ENCODE results near the gene OSBPL10.

OSBPL10 gene

DNA sequence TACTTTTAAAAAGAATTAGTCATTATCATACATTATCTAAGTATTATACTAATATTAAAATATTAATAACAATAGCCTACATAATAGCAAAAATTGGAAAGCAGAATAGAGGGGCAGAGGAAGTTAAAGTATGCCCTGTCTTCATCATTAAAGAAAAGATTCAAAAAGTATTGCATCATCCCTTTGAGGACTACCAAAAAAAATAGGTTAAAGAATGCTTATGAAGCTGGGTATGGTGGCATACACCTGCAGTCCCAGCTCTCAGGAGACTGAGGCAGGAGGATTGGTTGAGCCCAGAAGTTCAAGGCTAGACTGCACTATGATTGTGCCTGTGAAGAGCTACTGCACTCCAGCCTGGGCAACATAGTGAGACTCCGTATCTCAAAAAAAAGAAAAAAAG lies 240.7 kb downstream of the OSBPL10 start:
- no peak for DNase-seq (ENCODE audit: low spot score)

DNA sequence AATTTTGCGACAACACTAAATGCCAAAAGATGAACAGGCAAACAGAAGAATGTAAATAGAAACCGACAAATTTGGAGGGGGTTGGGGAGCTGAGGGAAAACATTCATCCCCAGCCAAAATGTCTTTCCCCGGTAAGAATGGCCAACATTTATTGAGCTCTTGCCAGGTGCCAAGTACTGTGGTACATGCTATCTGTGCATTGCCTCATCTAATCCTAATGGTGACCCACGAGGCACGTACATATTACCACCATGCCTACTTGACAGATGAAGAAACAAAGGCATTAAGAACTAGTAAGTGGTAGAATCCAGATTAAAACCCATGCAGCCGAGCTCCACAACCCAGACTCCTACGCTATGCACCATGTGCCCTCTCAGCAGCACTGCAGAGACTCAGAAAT lies 242.7 kb downstream of the OSBPL10 start:
- DNase-seq (ENCODE audit: low spot score), result no peak

DNA sequence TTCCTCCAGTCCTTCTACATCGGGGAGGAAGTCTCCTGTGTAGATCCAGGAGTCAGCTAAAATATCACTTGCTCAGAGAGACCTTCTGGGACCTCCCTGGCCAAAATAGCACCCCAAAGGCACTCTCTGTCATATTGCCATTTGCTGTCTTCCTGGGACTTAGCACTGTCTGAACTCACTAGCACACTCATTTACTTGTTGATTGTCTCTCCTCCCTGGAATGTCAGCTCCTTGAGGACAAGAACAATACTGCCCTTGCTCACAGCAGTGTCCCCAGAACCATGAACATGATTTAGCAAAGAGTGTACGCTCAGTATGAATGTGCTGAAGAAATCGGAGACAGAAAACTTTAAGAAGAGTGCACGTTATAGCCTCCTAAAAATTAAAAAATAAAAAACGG lies 245.4 kb downstream of the OSBPL10 start:
- DNase-seq (ENCODE audit: low spot score), result no peak

DNA sequence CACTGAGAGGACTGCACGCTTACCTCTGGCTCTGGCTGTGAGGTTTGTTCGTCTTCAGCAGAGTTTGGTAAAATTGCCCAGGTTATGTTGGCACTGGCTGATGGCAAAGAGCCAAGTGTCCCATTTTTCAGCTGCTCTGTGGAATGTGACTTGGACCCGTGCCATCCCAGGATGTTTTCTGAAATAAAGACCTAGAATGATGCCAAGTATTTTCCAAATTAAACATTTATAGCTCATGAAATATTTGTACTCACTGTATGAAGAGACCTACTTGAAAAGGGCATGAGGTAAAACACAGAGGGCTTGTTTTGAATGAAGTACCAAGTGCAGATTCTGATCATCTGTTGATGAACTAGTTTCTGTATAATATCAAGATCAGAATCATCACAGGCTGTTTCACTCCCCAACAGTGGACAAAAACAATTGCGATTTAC lies 247.8 kb downstream of the OSBPL10 start:
- DNase-seq (ENCODE audit: low spot score), result no peak

DNA sequence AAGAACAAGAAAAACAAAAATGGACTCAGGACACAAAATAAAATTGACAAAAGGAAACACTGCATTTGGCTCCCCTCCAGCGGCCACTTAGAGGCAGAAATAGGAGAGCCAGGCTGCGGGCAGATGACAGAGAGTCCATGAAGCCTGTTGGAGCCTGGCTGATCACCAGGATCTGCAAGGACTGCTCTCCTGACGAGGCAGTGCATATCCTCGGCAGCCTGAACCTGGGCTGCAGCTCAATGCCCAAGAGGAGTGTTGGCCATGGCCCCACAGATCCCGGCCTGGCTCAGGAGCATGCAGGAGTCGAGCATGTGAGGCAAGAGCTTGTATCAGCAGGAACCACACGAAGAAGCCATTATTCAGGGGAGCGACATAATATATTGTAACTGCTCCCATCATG lies 248.5 kb downstream of the OSBPL10 start:
- no peak for DNase-seq (ENCODE audit: low spot score)

DNA sequence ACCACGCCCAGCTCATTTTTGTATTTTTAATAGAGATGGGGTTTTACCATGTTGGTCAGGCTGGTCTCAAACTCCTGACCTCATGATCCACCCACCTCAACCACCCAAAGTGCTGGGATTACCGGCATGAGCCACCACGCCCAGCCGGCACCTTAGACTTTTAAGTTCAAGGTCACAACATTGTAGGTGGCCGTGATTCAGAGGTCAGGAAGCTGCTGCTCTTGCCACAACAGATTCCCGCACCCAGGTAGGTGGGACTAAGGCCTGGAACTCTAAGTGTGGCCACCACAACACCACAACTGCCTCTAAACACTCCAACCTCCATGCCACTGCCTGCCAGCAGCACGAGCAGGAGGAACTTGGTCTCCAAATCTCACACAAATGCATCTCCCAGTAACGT lies 251.5 kb downstream of the OSBPL10 start:
- no peak for DNase-seq (ENCODE audit: low spot score)

DNA sequence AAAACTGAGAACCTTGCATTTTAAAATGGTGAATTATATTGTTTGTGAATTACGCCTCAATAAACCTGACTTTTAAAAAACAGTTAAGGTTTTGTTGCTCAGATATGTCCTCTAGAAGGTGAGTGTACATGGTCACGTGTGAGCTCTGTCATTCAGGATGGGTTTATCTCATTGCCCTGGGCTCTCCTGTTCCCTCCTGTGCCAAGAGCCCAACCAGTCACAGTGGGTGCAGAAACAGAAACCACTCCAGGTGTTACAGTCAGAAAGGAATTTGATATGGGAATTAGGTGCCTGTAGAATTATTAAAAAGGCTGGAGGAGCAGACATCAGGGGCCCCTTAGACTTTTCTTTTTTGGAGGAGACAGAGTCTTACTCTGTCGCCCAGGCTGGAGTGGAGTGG lies 252.0 kb downstream of the OSBPL10 start:
- no peak for DNase-seq (ENCODE audit: low spot score)

DNA sequence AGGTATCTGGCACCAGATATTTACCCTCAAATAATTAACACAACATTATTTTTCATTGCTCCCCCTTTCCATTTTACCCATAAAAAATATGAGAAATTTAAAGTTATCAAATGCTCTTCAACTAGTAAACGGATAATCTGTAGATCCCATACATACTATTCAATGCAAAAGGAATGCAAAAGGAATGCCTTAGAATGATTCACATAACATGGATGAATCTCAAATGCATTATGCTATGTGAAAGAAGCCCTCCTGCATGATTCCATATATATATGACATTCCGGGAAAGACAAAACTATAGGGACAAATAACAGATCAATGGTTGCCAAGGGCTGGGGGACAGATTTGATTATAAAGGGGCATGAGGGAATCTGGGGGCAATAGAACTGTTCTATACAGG lies 252.7 kb downstream of the OSBPL10 start:
- DNase-seq (ENCODE audit: low spot score), result no peak

DNA sequence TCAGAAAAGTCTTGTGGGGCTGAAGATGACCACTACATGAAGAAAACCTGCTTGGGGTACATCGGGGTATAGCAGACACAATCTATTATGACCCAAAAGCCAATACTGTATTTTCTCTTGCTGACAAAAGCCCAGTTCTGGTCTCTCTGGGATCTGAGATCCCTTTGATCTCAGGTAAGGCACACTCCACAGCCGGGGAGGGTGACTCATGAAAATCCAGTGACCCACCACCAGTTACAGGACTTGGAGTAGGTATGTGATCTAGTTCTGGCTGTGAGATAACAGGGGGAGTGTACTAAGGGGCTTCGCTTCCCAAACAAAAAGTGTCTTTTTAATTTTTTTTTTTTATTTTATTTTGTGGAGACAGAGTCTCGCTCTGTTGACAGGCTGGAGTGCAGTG lies 255.1 kb downstream of the OSBPL10 start:
- DNase-seq (ENCODE audit: low spot score), result no peak

DNA sequence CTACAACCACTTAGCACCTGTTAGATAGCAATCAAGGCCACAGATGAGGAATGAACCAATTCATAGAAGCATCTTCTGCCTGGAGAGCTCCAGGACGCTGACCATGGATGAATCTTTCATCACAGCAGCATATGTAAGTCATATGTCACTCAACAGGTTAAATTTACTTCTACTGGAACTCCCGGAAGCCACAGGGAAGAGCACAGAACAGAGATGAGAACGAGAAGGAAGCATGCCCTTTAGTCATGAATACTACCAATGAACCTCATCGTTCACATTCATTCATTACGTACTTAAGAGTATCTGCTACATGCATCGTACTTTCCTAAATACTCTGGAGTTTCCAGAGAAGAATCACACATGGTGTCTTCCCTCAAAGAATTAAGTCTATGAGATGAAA lies 255.5 kb downstream of the OSBPL10 start:
- DNase-seq (ENCODE audit: low spot score), result no peak

DNA sequence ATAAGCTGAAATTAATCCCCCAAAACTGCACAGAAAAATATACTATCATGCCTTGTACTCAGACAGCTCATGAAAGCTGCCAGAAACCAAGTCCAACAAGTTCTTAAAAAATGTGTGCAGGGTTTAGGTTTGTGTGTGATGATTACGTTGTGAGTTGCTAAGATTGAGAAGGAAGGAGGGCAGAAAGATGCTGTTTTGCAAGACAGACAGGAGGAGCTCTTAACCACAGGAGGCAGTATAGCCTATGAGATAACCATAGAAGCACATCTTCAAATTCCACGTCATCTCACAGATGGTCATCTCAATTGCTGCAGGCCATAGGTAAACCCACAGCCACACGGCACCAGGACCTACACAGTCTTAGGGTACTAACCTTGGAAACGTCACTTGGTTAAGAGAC lies 256.4 kb downstream of the OSBPL10 start:
- DNase-seq (ENCODE audit: low spot score), result no peak

DNA sequence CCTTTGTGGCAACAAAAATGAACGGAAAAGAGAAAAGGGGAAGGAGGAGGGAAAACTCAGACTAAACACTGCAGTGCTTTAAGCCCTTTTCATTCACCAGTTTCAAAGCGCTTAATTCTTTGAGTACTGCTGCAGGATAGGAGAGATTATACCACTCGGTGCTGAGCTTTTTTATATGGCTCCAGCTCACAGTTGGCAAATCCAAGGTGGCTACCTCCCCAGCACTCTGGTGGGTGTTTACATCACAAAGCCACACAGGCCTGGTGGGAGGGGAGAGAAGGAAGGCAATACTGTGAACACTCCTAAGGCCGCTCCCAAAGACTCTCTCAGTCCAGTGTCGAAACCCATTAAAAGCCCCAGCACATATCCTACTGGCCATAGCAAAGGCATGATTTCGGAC lies 256.9 kb downstream of the OSBPL10 start:
- no peak for DNase-seq (ENCODE audit: low spot score)

DNA sequence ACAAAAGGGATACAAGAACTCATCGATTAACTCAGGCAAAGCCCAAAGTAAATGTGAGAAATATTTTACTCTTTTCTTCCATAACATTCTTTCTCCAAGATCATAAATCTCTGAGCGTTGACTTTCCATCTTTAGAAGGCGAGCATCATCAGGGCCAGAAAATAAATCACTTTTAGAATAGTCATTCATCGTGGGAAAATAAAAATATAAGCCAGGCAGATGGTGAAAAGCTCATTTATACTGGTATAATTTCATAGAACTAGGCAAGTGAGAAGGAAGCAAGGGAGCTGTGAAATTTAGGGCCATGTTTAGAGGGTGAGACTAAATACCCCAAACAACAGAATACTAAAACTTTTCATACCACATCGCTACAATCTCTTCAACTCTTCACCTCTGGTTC lies 257.4 kb downstream of the OSBPL10 start:
- DNase-seq (ENCODE audit: low spot score), result no peak

DNA sequence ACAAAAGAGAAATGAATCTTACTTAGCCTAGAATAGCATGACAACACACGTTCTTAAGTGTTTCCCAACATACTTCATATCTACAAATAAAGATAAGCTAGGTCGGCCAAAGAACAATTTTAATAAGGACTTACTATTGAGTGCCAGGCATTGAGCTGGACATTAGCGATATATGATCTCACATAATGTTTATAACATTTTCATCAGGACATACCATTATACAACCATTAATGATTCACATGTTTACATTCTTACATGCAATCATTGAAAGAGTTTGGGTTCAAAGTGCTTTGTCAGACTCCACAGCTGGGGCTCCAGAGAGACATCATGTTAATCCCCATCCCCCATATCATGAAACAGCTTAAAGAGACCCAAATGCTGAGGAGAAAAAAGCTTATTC lies 259.4 kb downstream of the OSBPL10 start:
- no peak for DNase-seq (ENCODE audit: low spot score)

DNA sequence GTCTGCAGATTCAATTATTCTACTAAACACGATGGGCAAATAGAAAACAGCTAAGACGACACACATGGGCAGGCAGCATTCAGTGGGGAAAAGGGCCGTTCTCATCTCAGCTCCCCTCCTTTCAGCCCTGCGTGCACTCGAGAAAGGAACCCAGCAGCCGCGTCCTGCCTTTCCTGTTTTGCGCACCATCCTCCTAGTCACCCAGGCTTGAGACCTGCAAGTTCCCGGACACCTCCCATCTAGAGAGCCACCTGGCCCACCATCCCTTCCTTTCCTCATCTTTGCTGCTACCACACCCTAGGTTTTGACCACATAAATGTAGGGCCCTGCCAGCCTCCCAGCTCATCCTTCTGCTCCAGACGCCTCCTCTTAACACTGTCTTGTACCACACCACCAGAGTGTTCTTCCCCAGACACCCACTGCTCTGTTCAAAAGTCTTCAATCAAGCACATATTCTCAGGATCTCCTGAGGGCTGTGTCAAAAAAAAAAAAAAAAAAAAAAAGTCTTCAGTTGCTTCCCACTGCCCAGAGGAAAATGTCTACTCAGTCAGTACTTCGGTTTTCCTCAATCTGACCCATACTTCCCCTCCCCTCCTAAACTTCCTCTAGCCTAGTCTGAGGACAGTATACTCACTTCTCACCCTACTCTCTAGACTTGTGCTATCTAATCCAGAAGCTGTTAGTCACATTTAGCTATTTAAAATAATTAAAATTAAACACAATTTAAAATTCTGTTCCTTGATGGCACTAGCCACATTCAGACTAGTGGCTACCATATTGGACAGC lies 266.4 kb downstream of the OSBPL10 start:
- no peak for DNase-seq (ENCODE audit: low spot score)

DNA sequence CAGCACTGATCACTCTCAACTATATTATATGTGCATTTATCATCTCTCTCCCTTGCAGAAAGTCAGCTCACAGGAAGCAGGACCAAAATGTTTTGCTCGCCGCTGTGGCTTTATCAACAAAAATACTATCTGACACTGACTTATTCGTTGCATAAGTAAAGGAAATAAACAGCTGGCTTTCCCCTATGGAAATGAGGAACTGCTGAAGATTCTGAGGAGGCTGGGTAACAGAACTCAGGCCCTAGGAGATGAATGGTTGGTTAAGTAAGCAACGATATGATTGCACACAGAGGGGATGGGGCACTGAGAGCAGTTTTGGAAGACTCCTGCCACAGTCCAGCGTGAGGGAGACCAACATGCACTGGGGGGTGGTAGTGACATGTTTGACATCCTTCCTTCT lies 267.2 kb downstream of the OSBPL10 start:
- no peak for DNase-seq (ENCODE audit: low spot score)

DNA sequence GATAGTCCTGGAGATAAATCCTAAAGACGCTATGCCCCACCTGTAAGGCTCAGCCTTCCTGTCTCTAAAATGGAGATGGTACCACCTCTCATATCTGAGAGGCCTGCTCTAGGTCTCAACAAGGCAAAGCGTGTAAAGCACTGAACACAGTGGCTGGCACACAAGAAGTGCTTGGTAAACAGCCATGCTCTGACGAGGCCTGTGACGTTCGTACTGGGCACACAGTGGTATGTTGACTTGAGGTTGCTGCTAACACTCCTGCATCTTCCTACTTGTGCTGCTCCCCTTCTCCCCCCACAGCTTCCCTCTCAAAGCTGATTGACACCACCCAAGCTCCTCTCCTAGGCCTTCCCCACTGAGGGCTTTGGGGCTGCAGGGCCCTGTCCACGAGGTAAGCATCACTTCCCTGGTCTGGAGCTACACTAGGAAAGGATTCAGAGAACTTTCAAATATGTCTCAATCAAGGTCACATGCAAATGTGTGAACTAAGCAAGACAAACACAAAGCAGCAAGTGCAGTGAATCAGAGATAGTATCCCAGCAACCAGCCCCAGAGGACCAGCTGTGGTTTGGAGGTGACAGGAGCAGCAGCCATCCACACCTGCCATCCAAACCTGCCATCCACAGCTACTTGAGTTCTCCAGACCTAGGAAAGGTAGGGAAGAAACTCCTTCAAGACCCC lies 270.8 kb downstream of the OSBPL10 start:
- DNase-seq (ENCODE audit: low spot score), result no peak

DNA sequence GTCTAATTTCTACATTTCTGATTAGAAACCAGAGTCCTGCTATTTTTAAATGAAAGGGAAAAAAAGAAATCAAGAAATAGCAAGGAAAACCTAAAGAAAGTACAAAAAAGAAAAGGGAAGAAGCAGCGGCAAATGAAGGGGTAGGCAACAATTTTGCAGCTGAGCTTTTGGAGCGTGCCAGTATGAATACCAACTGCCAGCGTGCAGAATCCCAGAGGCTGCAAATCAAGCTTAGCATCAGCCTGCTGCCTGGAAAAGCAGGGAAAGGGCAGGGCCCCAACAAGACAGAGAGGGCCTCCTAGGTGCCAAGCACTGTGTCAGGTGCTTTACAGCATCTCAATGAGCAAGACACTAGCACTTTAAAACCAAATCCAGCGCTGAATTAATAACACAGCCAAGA lies 271.5 kb downstream of the OSBPL10 start:
- DNase-seq (ENCODE audit: low spot score), result no peak

DNA sequence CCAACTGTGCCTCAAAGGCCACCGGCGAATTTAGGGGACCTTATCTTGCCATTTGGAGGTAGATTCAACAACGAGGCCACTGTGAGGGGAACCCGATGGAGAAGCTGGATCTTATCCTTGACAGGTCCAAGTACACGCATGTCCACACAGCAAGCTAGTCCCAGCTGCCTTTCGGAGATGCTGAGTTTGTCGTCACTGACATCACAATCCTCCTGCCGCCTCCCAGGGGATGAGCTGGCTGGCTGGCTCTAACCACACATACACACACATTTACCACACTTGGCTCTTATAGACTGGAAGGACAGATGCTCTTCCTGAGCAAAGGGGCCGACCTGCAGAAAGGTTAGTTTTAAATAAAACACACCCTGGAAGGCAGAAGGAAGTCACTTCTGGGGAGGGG lies 272.1 kb downstream of the OSBPL10 start:
- DNase-seq (ENCODE audit: low spot score), result no peak

DNA sequence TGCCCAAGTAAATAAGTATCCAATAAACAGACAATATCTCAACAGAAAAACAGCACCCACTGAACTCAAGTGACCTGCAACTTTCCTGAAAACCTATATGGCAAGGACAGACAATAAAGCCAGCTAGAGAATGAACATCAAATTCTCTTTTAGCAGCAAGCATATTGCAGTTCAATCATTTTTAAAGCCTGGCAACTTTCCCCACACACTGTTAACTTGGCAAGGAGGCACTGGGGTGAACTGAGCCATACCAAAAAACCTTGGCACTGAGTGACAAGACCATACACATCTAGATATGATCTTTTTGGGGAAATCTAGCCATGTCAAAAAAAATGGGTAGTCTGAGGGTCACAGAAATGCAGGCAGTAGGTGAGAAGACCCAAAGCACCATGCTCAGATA lies 273.8 kb downstream of the OSBPL10 start:
- DNase-seq (ENCODE audit: low spot score), result no peak

DNA sequence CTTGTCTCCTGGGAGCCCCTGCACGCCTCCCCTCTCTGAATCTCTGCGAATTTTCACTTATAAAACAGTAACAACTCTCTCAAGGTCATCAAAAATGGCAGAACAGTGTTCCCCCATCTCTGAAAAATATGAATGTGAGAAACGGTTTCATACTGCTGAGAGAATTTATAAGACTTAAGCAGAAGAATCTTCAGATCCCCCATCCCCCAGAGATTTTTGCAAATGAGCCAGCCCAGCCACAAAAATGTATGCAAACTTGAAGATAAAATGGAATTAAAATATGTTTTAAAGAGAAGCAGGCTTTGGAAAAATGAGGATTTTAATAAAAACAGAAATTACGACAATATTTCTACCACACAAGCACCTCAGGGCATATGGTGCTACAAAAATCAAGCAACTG lies 275.3 kb downstream of the OSBPL10 start:
- DNase-seq (ENCODE audit: low spot score), result no peak

DNA sequence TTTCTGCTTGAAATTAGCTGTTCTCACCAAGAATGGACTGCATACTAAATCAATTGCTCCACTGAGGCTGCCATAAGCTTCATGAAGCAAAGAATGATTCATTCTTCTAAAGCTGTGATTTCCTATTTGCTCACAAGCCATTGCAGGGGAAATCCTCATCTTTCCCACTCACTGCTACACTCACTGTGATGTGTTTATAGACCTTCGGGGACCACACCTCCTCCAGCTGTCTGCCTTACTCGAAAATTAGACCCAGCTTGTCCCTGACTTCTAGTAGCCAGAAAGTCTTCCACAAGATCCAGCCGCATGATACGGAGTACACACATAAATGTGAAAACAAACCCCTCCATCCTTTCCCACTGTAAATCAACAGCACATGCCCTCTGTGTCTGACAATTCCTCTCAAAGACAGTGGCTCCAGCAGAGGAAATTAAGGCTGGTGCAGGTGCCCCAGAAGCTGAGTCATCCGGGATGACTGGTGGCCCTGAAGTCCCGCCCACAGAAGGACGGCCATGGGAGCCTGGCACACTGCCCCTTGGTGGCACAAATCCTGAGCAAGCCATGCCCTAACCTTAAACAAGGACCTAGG lies 276.4 kb downstream of the OSBPL10 start:
- DNase-seq (ENCODE audit: low spot score), result no peak

DNA sequence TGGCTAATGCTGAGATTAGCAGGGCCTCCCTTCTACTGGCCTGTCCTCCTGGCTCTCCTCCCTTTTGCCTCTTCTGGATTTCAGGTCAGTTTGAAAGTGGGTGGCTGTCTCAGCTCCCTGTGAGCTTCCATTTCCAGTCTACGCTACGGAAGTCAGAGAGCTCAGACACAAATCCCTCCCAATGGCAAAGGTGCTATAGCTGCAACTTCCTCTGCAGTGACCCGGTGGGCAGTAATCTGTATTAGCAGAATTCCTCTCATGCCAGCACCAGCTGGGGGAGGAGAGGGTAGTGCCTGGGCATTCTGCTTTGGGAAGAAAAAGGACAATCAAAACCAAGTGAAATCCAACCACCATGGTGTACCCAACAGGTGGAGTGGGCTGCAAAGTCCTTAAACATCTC lies 276.9 kb downstream of the OSBPL10 start:
- no peak for DNase-seq (ENCODE audit: low spot score)

DNA sequence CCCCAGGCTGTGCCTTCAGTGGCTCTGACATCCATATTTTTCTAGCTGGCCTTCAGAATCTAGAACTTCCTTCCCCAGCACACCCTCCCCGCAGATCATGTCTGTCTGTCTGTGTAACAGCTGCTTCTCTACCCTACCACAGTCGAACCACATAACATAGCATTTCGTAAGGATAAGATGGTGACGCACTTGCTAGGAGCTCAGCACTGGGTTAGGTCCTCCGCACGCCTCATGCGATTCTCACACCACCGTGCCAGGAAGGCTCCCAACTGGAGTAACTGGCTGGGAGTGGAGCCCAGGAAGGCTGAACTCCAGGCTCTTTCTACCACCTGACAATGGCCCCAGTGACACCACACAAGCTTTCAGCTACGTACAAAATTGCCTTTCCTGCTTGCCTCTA lies 279.8 kb downstream of the OSBPL10 start:
- no peak for DNase-seq (ENCODE audit: low spot score)

All from left forelimb (tissue), 1 donor.